ENCODE data around the gene TMEM203.

- no peak for TF ChIP-seq CTCF (IDR thresholded peaks at IDR 0.05)
- no peak for TF ChIP-seq POLR2A (IDR thresholded peaks at IDR 0.05)
Measured at GRCh38 chr9:137199411-137200121, 5.9 kb downstream of the TMEM203 start.
